ENCODE data around the gene CDC42BPA. TPM values are rescaled to one million over a fixed set of nuclear protein-coding genes. Genes with fewer than 3 reads are reported as not detected.

The CDC42BPA gene
- polyA plus RNA-seq, 1 of the 3 experiments (the other 2 are of a cell fraction): 6.8 TPM

- Histone ChIP-seq H3K4me3 (ENCODE audit: low read depth in 2 of 2, low read length in 1 of 2) (no peak overlapping the region), H4K20me1 (ENCODE audit: insufficient read depth) (no peaks in the 10 kb centered on the region), H3K9me3 (no peaks in the 10 kb centered on the region; the same call in 1 of the 2 replicates), H3K4me2 (no peak overlapping the region), H3K79me2 (ENCODE audit: insufficient read depth) (no peaks in the 10 kb centered on the region), H3K27ac (ENCODE audit: low read depth in 2 of 2, low read length in 1 of 2) (no peak overlapping the region), H3K4me1 (ENCODE audit: control insufficient read depth in 1 of 2, insufficient read depth in 2 of 2, low read depth in 1 of 2, low read length in 1 of 2) (no peaks in the 10 kb centered on the region), H3K9me2 (no peaks in the 10 kb centered on the region), H3K9ac (no peak overlapping the region), H3K36me3 (replicated peaks in 1 of 2; ENCODE audit: control insufficient read depth in 1 of 2, insufficient read depth in 2 of 2, low read length in 1 of 2) (no peaks in the 10 kb centered on the region), H2AFZ (ENCODE audit: low read depth) (no peak overlapping the region), H3K27me3 (ENCODE audit: insufficient read depth) (no peaks in the 10 kb centered on the region), H3F3A (replicated peaks; ENCODE audit: insufficient read depth) (no peaks in the 10 kb centered on the region)
- TF ChIP-seq MXI1 (IDR thresholded peaks at IDR 0.05; ENCODE audit: low read depth, low read length) (no peak), POLR2AphosphoS5 (IDR thresholded peaks at IDR 0.05; ENCODE audit: low read depth, low read length) (no peak)
- ChIA-PET CTCF (no interaction called here), POLR2A (no interaction called here)
- WGBS (ENCODE audit: low lambda C conversion rate): 73% methylated on average over 4 of the region's 4 CpGs
- no peak for DNase-seq
These were observed 15.1 kb upstream of the CDC42BPA start for GRCh38 chr1:227333423-227333822.

- Histone ChIP-seq H3F3A (replicated peaks; ENCODE audit: insufficient read depth) (no peaks in the 10 kb centered on the region), H3K9ac (no peak overlapping the region), H3K27me3 (ENCODE audit: insufficient read depth) (no peaks in the 10 kb centered on the region), H2AFZ (ENCODE audit: low read depth) (no peak overlapping the region), H3K9me2 (no peaks in the 10 kb centered on the region), H3K9me3 (no peaks in the 10 kb centered on the region; the same call in 1 of the 2 replicates), H3K79me2 (ENCODE audit: insufficient read depth) (no peaks in the 10 kb centered on the region), H3K4me3 (ENCODE audit: low read depth in 2 of 2, low read length in 1 of 2) (no peak overlapping the region), H3K4me2 (no peak overlapping the region), H4K20me1 (ENCODE audit: insufficient read depth) (no peaks in the 10 kb centered on the region), H3K27ac (ENCODE audit: low read depth in 2 of 2, low read length in 1 of 2) (no peak overlapping the region), H3K4me1 (ENCODE audit: control insufficient read depth in 1 of 2, insufficient read depth in 2 of 2, low read depth in 1 of 2, low read length in 1 of 2) (no peaks in the 10 kb centered on the region), H3K36me3 (replicated peaks in 1 of 2; ENCODE audit: control insufficient read depth in 1 of 2, insufficient read depth in 2 of 2, low read length in 1 of 2) (no peaks in the 10 kb centered on the region)
- no peak for TF ChIP-seq MEF2A (IDR thresholded peaks at IDR 0.05; ENCODE audit: borderline replicate concordance, low read depth)
- TF ChIP-seq NRF1 (IDR thresholded peaks at IDR 0.05; ENCODE audit: low read depth, low read length): no peak
- no peak for TF ChIP-seq FOXJ3 (CRISPR knock-in tag; IDR thresholded peaks at IDR 0.05)
- TF ChIP-seq SIN3A (IDR thresholded peaks at IDR 0.05; ENCODE audit: borderline replicate concordance, low read depth, low read length): no peak
- no peak for TF ChIP-seq IRF3 (IDR thresholded peaks at IDR 0.05; ENCODE audit: low read depth, low read length)
- TF ChIP-seq MAX (IDR thresholded peaks at IDR 0.05; ENCODE audit: low read depth): no peak
- TF ChIP-seq USF1 (IDR thresholded peaks at IDR 0.05; ENCODE audit: borderline replicate concordance, low read depth): no peak
- TF ChIP-seq RAD21 (IDR thresholded peaks at IDR 0.05; ENCODE audit: low read length): no peak
- no peak for TF ChIP-seq GABPA (IDR thresholded peaks at IDR 0.05; ENCODE audit: low read depth)
- no peak for TF ChIP-seq TAF1 (IDR thresholded peaks at IDR 0.05; ENCODE audit: borderline replicate concordance, low read depth, low read length)
- no peak for TF ChIP-seq MXI1 (IDR thresholded peaks at IDR 0.05; ENCODE audit: low read depth, low read length)
- TF ChIP-seq ELF1 (IDR thresholded peaks at IDR 0.05): no peak
- no peak for TF ChIP-seq ZBTB33 (IDR thresholded peaks at IDR 0.05; ENCODE audit: borderline replicate concordance, low read depth)
- 76% methylated on average over 8 of the region's 8 CpGs for whole genome bisulfite sequencing (ENCODE audit: low lambda C conversion rate)
- CTCF ChIA-PET: no interaction called here
- POLR2A ChIA-PET: no interaction called here
- DNase-seq: no peak
These were observed 12.2 kb upstream of the CDC42BPA start for GRCh38 chr1:227330279-227331076.
